Ishikawa (cell line): ENCODE measurements around the gene C1orf141.

Experiments used
- CEBPB ChIP-seq: IDR thresholded peaks from 2 replicates; pipeline ENCODE4 v1.6.1; 2012
- CREB1 ChIP-seq: IDR thresholded peaks from 2 replicates; pipeline ENCODE4 v1.6.1; 2012; ENCODE audit warnings: low read depth
- EGR1 ChIP-seq: IDR thresholded peaks from 2 replicates; pipeline ENCODE4 v1.6.1; 2012
- EP300 ChIP-seq: IDR thresholded peaks from 2 replicates; pipeline ENCODE4 v1.6.1; 2012; ENCODE audit warnings: borderline replicate concordance
- FOXM1 ChIP-seq: IDR thresholded peaks from 2 replicates; pipeline ENCODE4 v1.6.1; 2012; ENCODE audit warnings: low read depth, borderline replicate concordance
- NFIC ChIP-seq: IDR thresholded peaks from 2 replicates; pipeline ENCODE4 v1.6.1; 2012
- RAD21 ChIP-seq: IDR thresholded peaks from 2 replicates; pipeline ENCODE4 v1.6.1; 2012; ENCODE audit warnings: low read depth
- TAF1 ChIP-seq: IDR thresholded peaks from 2 replicates; pipeline ENCODE4 v1.6.1; 2012; ENCODE audit warnings: low read depth, mild to moderate bottlenecking
- TCF12 ChIP-seq: IDR thresholded peaks from 2 replicates; pipeline ENCODE4 v1.6.1; 2012; ENCODE audit warnings: low read depth
- TEAD4 ChIP-seq: IDR thresholded peaks from 2 replicates; pipeline ENCODE4 v1.6.1; 2012
- YY1 ChIP-seq: IDR thresholded peaks from 2 replicates; pipeline ENCODE4 v1.6.1; 2012; ENCODE audit warnings: low read depth
- ZBTB7A ChIP-seq: IDR thresholded peaks from 2 replicates; pipeline ENCODE4 v1.6.1; 2012; ENCODE audit warnings: low read depth
- TF ChIP-seq, protein P1 (sequence below): IDR thresholded peaks from 2 replicates; pipeline ENCODE4 v1.6.1; 2012
- TF ChIP-seq, protein P2 (sequence below): IDR thresholded peaks from 2 replicates; pipeline ENCODE4 v1.6.1; 2012; ENCODE audit warnings: low read depth, mild to moderate bottlenecking
- TF ChIP-seq, protein P3 (sequence below): IDR thresholded peaks from 2 replicates; pipeline ENCODE4 v1.6.1; 2012

Gene C1orf141

DNA sequence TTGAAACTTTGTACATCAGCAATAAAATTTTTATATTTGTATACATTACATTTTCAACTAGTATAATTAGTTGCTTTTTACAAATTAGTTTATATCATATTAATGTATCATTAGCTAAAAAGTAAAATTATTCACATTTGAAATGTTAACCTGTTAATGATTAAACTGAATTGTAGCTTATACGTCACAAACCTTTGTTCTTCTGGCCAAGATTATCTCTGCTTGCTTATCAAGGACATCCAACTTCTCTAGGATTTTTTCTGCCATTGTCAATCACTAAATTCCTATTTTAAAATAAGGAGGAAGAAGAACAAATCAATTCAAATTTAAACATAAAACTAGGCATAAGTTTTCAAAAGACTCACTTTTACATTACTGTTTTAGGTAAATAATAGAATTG lies 7.8 kb downstream of the C1orf141 start:
- TF ChIP-seq CEBPB (no peak), RAD21 (no peak), YY1 (no peak), ZBTB7A (no peak), CREB1 (no peak), EGR1 (no peak), NFIC (no peak), FOXM1 (no peak), TCF12 (no peak), EP300 (no peak), TAF1 (no peak), TEAD4 (no peak)
- TF ChIP-seq, protein P1, sequence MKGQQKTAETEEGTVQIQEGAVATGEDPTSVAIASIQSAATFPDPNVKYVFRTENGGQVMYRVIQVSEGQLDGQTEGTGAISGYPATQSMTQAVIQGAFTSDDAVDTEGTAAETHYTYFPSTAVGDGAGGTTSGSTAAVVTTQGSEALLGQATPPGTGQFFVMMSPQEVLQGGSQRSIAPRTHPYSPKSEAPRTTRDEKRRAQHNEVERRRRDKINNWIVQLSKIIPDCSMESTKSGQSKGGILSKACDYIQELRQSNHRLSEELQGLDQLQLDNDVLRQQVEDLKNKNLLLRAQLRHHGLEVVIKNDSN, result no peak
- TF ChIP-seq, protein P2, sequence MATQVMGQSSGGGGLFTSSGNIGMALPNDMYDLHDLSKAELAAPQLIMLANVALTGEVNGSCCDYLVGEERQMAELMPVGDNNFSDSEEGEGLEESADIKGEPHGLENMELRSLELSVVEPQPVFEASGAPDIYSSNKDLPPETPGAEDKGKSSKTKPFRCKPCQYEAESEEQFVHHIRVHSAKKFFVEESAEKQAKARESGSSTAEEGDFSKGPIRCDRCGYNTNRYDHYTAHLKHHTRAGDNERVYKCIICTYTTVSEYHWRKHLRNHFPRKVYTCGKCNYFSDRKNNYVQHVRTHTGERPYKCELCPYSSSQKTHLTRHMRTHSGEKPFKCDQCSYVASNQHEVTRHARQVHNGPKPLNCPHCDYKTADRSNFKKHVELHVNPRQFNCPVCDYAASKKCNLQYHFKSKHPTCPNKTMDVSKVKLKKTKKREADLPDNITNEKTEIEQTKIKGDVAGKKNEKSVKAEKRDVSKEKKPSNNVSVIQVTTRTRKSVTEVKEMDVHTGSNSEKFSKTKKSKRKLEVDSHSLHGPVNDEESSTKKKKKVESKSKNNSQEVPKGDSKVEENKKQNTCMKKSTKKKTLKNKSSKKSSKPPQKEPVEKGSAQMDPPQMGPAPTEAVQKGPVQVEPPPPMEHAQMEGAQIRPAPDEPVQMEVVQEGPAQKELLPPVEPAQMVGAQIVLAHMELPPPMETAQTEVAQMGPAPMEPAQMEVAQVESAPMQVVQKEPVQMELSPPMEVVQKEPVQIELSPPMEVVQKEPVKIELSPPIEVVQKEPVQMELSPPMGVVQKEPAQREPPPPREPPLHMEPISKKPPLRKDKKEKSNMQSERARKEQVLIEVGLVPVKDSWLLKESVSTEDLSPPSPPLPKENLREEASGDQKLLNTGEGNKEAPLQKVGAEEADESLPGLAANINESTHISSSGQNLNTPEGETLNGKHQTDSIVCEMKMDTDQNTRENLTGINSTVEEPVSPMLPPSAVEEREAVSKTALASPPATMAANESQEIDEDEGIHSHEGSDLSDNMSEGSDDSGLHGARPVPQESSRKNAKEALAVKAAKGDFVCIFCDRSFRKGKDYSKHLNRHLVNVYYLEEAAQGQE, result no peak
- TF ChIP-seq, protein P3, sequence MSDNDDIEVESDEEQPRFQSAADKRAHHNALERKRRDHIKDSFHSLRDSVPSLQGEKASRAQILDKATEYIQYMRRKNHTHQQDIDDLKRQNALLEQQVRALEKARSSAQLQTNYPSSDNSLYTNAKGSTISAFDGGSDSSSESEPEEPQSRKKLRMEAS, result no peak

DNA sequence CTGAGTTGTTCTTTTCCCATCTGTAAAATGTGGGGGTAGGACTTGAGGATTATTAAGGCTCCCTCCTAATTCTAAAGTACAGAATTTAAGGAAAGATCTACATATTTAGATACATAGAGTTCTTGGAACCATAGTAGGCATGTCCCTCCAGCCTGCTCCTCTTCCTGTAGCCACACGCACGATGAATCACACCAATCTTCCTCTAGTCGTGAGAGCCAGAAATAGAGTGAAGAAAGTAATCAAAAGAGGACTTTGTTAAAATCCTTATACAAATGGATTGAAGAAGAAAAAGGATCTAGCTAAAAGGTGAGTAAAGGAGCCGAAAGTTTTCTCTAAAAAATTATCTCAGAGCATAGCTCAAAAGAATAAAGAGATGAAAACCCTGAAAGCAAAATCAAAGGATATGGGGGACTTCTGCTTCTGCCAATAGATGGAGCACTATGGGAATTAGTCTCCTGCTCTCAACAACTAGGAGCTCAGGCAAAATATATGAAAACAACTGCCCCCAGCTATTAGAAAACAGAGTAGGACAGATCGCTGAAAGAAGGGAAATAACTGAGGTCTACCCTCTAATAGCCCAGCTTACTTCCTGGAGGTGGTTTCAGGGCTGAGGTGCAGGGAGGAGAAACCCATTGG lies 8.5 kb downstream of the C1orf141 start:
- TF ChIP-seq, protein P2, result no peak
- TF ChIP-seq TEAD4, result no peak
- TF ChIP-seq, protein P1, result no peak
- TF ChIP-seq YY1, result no peak
- TF ChIP-seq CREB1, result no peak
- no peak for TF ChIP-seq CEBPB
- no peak for TF ChIP-seq FOXM1
- TF ChIP-seq EP300, result no peak
- no peak for TF ChIP-seq EGR1
- no peak for TF ChIP-seq NFIC
- TF ChIP-seq TAF1, result no peak
- TF ChIP-seq TCF12, result no peak
- no peak for TF ChIP-seq ZBTB7A
- TF ChIP-seq, protein P3, result no peak

GRCh38 chr1:67124455-67124854 lies 10.3 kb downstream of the C1orf141 start:
- TF ChIP-seq CREB1 (no peak), ZBTB7A (no peak), NFIC (no peak), EGR1 (no peak), EP300 (no peak), CEBPB (no peak), TCF12 (no peak), RAD21 (no peak), TAF1 (no peak), FOXM1 (no peak)
- TF ChIP-seq, protein P1, result no peak
- TF ChIP-seq, protein P2, result no peak
